ENCODE measurements around the gene KRTAP4-5. TPM values are rescaled to one million over a fixed set of nuclear protein-coding genes. Genes with fewer than 3 reads are reported as not detected.
A peak's percentile ranks its signal among the peaks of the same experiment; 100 is the strongest.
"Not testable (repeated sequence)": the region's sequence is repeated elsewhere in the genome, so short reads cannot be mapped to it uniquely, and the experiment has no call there.

KRTAP4-5 gene
- total RNA-seq (not detected), polyA plus RNA-seq (not detected), total RNA-seq (0 reads per million in 6 experiments)

DNA sequence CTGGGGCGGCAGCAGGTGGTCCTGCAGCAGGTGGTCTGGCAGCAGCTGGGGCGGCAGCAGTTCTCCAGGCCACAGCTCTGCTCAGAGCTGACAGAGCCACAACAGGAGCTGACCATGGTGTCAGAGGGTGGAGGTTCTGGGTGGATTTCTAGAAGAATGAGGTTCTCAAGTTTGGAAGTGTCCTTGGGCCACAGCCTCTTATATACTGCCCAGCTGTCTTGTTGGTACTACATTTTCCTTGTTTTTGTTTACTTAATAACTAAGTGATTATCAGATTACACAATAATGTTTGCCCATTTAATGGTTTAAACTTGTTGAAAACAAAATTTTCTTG lies at the start of gene KRTAP4-5:
KRTAP4-5 (minus strand) TSS at position 174 of the 334 bp plus-strand sequence; CDS start at position 116, 58 bp downstream.
- H3K9me3 Mint-ChIP-seq, result peaks cover 0 to 4% (median 0%) of the 10 kb centered on the region in 9 donors
- H3K4me3 Mint-ChIP-seq, result no peak within 1 kb of the TSS
- ATAC-seq, result no peak
- no peaks in the 10 kb centered on the region for H3K36me3 Mint-ChIP-seq
- POLR2A ChIA-PET, result no interaction called here
- H3K4me1 Mint-ChIP-seq, result peaks cover 0 to 31% (median 8%) of the 10 kb centered on the region in 4 donors
- peaks cover 0 to 4% (median 0%) of the 10 kb centered on the region in 5 donors for H3K27me3 Mint-ChIP-seq
- no peak within 1 kb of the TSS for H3K27ac Mint-ChIP-seq
- DNase-seq, result no peak

DNA sequence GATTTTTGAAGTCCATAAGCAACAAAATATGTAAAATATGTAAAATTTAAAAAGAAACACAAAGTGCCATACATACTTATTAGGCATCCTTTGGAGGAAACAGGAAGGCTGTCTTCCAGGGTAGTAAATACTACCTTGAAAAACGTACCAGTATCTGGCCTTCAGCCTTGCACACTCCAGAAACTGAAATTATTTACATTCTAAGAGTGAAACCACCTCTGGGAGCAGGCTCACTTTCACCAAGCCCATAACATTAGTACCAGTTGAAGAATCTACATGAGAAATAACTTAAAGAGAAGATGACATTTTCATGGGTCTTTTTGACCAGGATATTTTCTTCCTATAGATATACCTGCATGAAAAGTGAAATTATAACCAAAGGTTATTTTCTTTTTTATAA lies 46.4 kb upstream of the KRTAP4-5 start:
- H3K27ac Mint-ChIP-seq, result no peak overlapping the region

GRCh38 chr17:41190328-41190727 lies 40.7 kb upstream of the KRTAP4-5 start:
- H3K27ac Mint-ChIP-seq, result peak overlapping the region in 1 of 10 donors; percentile 57
- H3K27me3 Mint-ChIP-seq, result peaks cover 0 to 11% (median 4%) of the 10 kb centered on the region in 5 donors
- peaks cover 0 to 6% (median 0%) of the 10 kb centered on the region in 4 donors for H3K4me1 Mint-ChIP-seq
- POLR2A ChIA-PET, result no interaction called here
- H3K4me3 Mint-ChIP-seq, result no peak overlapping the region
- ATAC-seq (no peak), DNase-seq (no peak)
- no peaks in the 10 kb centered on the region for H3K36me3 Mint-ChIP-seq
- peaks cover 0 to 11% (median 0%) of the 10 kb centered on the region in 9 donors for H3K9me3 Mint-ChIP-seq

More for the DNA sequence above, 46.4 kb upstream of the KRTAP4-5 start:
- DNase-seq (no peak), ATAC-seq (no peak)
- Mint-ChIP-seq H3K4me3 (no peak overlapping the region), H3K9me3 (peaks cover 0 to 16% (median 5%) of the 10 kb centered on the region in 9 donors), H3K4me1 (peaks cover 0 to 2% (median 0%) of the 10 kb centered on the region in 4 donors), H3K27me3 (peaks cover 0 to 3% (median 0%) of the 10 kb centered on the region in 5 donors), H3K36me3 (no peaks in the 10 kb centered on the region)
- POLR2A ChIA-PET, result no interaction called here

DNA sequence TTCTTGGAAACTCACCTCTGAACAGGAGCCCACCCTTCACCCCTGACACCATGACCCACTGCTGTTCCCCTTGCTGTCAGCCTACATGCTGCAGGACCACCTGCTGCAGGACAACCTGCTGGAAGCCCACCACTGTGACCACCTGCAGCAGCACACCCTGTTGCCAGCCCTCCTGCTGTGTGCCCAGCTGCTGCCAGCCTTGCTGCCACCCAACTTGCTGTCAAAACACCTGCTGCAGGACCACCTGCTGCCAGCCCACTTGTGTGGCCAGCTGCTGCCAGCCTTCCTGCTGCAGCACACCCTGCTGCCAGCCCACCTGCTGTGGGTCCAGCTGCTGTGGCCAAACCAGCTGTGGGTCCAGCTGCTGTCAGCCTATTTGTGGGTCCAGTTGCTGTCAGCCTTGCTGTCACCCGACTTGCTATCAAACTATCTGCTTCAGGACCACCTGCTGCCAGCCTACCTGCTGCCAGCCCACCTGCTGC lies 40.3 kb upstream of the KRTAP4-5 start, which contains the start of gene KRTAP9-1:
KRTAP9-1 (plus strand) TSS at position 51 of the 482 bp plus-strand sequence; CDS start at position 51, 0 bp downstream.
- POLR2A ChIA-PET, result not testable (repeated sequence)
- H3K27ac Mint-ChIP-seq, result peak within 1 kb of the TSS in 1 of 10 donors; percentile 57

GRCh38 chr17:41186872-41187271 lies 37.2 kb upstream of the KRTAP4-5 start:
- no peak for DNase-seq
- H3K4me1 Mint-ChIP-seq, result peaks cover 0 to 6% (median 0%) of the 10 kb centered on the region in 4 donors
- peaks cover 0 to 4% (median 0%) of the 10 kb centered on the region in 9 donors for H3K9me3 Mint-ChIP-seq
- H3K36me3 Mint-ChIP-seq, result no peaks in the 10 kb centered on the region
- H3K4me3 Mint-ChIP-seq, result no peak overlapping the region
- H3K27me3 Mint-ChIP-seq, result peaks cover 0 to 11% (median 6%) of the 10 kb centered on the region in 5 donors
- ATAC-seq, result no peak
- H3K27ac Mint-ChIP-seq, result no peak overlapping the region
- POLR2A ChIA-PET, result no interaction called here

More for the DNA sequence above, 40.3 kb upstream of the KRTAP4-5 start, which contains the start of gene KRTAP9-1:
- H3K4me3 Mint-ChIP-seq, ATAC-seq, H3K4me1 Mint-ChIP-seq, DNase-seq, H3K36me3 Mint-ChIP-seq: not testable (repeated sequence)
- H3K9me3 Mint-ChIP-seq, result peaks cover 0 to 11% (median 0%) of the 10 kb centered on the region in 9 donors
- peaks cover 0 to 11% (median 4%) of the 10 kb centered on the region in 5 donors for H3K27me3 Mint-ChIP-seq

DNA sequence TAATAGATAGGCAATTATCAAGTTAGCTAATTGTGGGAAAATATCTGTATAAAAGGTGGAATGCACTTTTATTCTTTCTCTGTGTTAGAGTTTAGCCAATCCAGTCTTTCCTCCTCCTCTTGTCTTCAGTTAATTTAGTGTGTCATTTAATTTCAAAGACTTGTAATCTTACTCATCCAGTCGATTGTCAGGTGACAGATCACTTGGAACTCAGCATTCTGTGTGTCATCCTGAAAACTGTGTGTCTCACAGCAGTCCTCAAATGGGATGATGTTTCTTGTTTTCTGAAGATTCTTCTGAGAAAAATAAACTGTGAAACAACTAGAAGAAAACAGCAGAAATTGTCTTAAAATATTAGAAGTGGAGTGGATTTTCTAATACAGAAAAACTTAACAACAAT lies 35.4 kb upstream of the KRTAP4-5 start:
- Mint-ChIP-seq H3K27me3 (peaks cover 0 to 7% (median 3%) of the 10 kb centered on the region in 5 donors), H3K4me1 (peaks cover 0 to 1% (median 0%) of the 10 kb centered on the region in 4 donors), H3K9me3 (peaks cover 0 to 4% (median 0%) of the 10 kb centered on the region in 9 donors), H3K36me3 (no peaks in the 10 kb centered on the region), H3K27ac (no peak overlapping the region), H3K4me3 (no peak overlapping the region)
- POLR2A ChIA-PET, result no interaction called here
- DNase-seq, result no peak
- no peak for ATAC-seq

DNA sequence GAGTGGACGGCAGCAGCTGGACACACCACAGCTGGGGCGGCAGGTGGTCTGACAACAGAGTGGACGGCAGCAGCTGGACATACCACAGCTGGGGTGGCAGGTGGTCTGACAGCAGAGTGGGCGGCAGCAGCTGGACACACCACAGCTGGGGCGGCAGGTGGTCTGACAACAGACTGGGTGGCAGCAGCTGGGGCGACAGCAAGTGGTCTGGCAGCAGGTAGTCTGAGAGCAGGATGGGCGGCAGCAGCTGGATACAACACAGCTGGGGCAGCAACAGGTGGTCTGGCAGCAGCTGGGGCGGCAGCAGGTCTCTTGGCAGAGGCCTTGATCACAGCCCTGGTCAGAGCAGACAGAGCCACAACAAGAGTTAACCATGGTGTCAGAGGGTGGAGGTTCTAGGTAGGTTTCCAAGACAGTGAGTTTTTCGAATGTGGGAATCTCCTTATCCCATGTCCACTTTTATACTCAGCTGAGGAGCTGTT lies 34.9 kb upstream of the KRTAP4-5 start, which contains the start of gene KRTAP4-1:
KRTAP4-1 (minus strand) TSS at position 432 of the 482 bp plus-strand sequence; CDS start at position 375, 57 bp downstream.
- H3K4me1 Mint-ChIP-seq, result peaks cover 0 to 1% (median 0%) of the 10 kb centered on the region in 4 donors
- POLR2A ChIA-PET, result no interaction called here
- peaks cover 0 to 7% (median 3%) of the 10 kb centered on the region in 5 donors for H3K27me3 Mint-ChIP-seq
- no peak for DNase-seq
- no peak within 1 kb of the TSS for H3K4me3 Mint-ChIP-seq
- ATAC-seq, result no peak
- H3K27ac Mint-ChIP-seq, result no peak within 1 kb of the TSS
- H3K9me3 Mint-ChIP-seq, result peaks cover 0 to 4% (median 0%) of the 10 kb centered on the region in 9 donors
- no peaks in the 10 kb centered on the region for H3K36me3 Mint-ChIP-seq

GRCh38 chr17:41178843-41179616 lies 29.4 kb upstream of the KRTAP4-5 start:
- H3K9me3 Mint-ChIP-seq, result no peaks in the 10 kb centered on the region
- H3K4me3 Mint-ChIP-seq, result no peak overlapping the region
- no peaks in the 10 kb centered on the region for H3K36me3 Mint-ChIP-seq
- ATAC-seq, result no peak
- no peak for DNase-seq
- peaks cover 3 to 25% (median 8%) of the 10 kb centered on the region in 4 donors for H3K4me1 Mint-ChIP-seq
- no peaks in the 10 kb centered on the region for H3K27me3 Mint-ChIP-seq
- POLR2A ChIA-PET, result no interaction called here
- H3K27ac Mint-ChIP-seq, result peak overlapping the region in 1 of 10 donors; percentile 17

GRCh38 chr17:41178341-41178740 lies 28.7 kb upstream of the KRTAP4-5 start:
- POLR2A ChIA-PET, result no interaction called here
- no peak for ATAC-seq
- Mint-ChIP-seq H3K27ac (peak overlapping the region in 1 of 10 donors; percentile 17), H3K4me3 (no peak overlapping the region), H3K36me3 (no peaks in the 10 kb centered on the region), H3K9me3 (no peaks in the 10 kb centered on the region), H3K4me1 (peaks cover 4 to 27% (median 10%) of the 10 kb centered on the region in 4 donors), H3K27me3 (no peaks in the 10 kb centered on the region)
- no peak for DNase-seq

DNA sequence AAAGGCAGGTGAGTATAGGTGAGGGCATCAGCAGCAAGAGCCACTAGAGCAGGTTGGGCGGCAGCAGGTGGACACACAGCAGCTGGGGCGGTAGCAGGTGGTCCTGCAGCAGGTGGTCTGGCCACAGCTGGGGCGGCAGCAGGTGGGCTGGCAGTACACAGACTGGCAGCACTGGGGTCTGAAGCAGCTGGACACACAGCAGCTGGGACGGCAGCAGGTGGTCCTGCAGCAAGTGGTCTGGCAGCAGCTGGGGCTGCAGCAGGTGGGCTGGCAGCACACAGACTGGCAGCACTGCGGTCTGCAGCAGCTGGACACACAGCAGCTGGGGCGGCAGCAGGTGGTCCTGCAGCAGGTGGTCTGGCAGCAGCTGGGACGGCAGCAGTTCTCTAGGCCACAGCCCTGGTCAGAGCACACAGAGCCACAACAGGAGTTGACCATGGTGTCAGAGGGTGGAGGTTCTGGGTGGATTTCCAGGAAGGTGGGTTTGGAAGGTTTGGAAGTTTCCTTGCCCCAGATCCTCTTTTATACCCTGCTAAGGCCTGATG lies 28.2 kb upstream of the KRTAP4-5 start, which contains the start of gene KRTAP4-2:
KRTAP4-2 (minus strand) TSS at position 495 of the 545 bp plus-strand sequence; CDS start at position 438, 57 bp downstream.
- no peak for ATAC-seq
- peak within 1 kb of the TSS in 3 of 10 donors; percentile 17 to 44 (median 39) for H3K27ac Mint-ChIP-seq
- no peaks in the 10 kb centered on the region for H3K9me3 Mint-ChIP-seq
- no peak for DNase-seq
- POLR2A ChIA-PET, result no interaction called here
- peaks cover 5 to 28% (median 13%) of the 10 kb centered on the region in 4 donors for H3K4me1 Mint-ChIP-seq
- H3K36me3 Mint-ChIP-seq, result no peaks in the 10 kb centered on the region
- H3K27me3 Mint-ChIP-seq, result no peaks in the 10 kb centered on the region
- H3K4me3 Mint-ChIP-seq, result no peak within 1 kb of the TSS

DNA sequence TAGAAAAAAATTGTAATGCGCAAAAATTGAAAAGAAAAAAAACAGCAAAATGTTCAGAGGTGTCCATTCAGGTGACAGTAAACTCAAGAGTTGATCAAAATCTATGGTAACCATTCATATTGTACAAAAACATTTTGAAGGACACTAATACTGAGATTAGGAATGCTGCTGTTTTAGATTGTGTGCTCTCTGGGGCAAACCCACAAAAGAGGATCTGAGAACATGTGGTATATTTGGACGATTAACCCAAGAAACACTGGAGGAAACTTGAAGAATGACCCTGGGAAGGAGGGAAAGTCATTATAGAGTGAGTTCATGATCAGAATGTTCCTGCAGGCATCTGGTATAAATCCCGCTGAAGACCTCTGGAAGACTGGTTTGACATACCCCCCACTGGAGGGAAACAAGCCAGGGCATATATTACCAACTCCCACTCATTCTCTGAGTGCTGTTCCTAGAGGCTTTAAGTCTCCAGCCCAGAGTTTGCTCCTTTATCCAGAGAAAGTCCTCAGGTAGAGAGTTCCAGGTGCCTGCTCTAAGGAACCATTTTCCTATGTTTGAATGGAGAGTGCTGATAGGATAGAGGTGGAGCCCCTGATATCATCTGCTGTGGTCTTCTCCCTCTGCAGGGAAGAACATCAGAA lies 27.2 kb upstream of the KRTAP4-5 start:
- POLR2A ChIA-PET, result no interaction called here
- H3K4me3 Mint-ChIP-seq, result no peak overlapping the region
- H3K27me3 Mint-ChIP-seq, result no peaks in the 10 kb centered on the region
- no peaks in the 10 kb centered on the region for H3K9me3 Mint-ChIP-seq
- DNase-seq (no peak), ATAC-seq (no peak)
- H3K4me1 Mint-ChIP-seq, result peaks cover 5 to 31% (median 16%) of the 10 kb centered on the region in 4 donors
- H3K36me3 Mint-ChIP-seq, result no peaks in the 10 kb centered on the region
- peak overlapping the region in 4 of 10 donors; percentile 30 to 50 (median 42) for H3K27ac Mint-ChIP-seq

- Mint-ChIP-seq H3K4me1 (peaks cover 6 to 21% (median 13%) of the 10 kb centered on the region in 4 donors), H3K27ac (no peak overlapping the region), H3K4me3 (no peak overlapping the region), H3K36me3 (no peaks in the 10 kb centered on the region), H3K9me3 (no peaks in the 10 kb centered on the region), H3K27me3 (no peaks in the 10 kb centered on the region)
- POLR2A ChIA-PET, result no interaction called here
- no peak for DNase-seq
- no peak for ATAC-seq
Observed at GRCh38 chr17:41171886-41172285, 22.3 kb upstream of the KRTAP4-5 start.
